Trophoblast cell (in vitro differentiated cells and primary cell): ENCODE data around the gene ERBB4.

ENCODE experiments used
- DNase-seq, 2 donors: peaks; one replicate each; pipeline ENCODE4 v3.0.0-alpha.2; 2016
- H2AFZ ChIP-seq: 2 replicates; pipeline ENCODE4 v1.6.1; 2013; ENCODE audit warnings: low read length, moderate library complexity, mild to moderate bottlenecking; ENCODE audit not compliant: insufficient read depth, poor library complexity
- H2AK5ac ChIP-seq: 2 replicates; pipeline ENCODE4 v1.6.1; 2013; ENCODE audit warnings: mild to moderate bottlenecking, low read length
- H2BK120ac ChIP-seq: 2 replicates; pipeline ENCODE4 v1.6.1; 2013; ENCODE audit warnings: low read length, mild to moderate bottlenecking, moderate library complexity; ENCODE audit not compliant: insufficient read depth, poor library complexity
- H2BK12ac ChIP-seq: 2 replicates; pipeline ENCODE4 v1.6.1; 2013; ENCODE audit warnings: mild to moderate bottlenecking, low read length, moderate library complexity
- H2BK5ac ChIP-seq: 2 replicates; pipeline ENCODE4 v1.6.1; 2013; ENCODE audit warnings: low read length, low read depth, moderate library complexity, mild to moderate bottlenecking; ENCODE audit not compliant: poor library complexity
- H3K14ac ChIP-seq: 2 replicates; pipeline ENCODE4 v1.6.1; 2013; ENCODE audit warnings: mild to moderate bottlenecking, low read length
- H3K18ac ChIP-seq: 2 replicates; pipeline ENCODE4 v1.6.1; 2013; ENCODE audit warnings: mild to moderate bottlenecking, low read length
- H3K23ac ChIP-seq: 2 replicates; pipeline ENCODE4 v1.6.1; 2013; ENCODE audit warnings: low read length
- H3K27ac ChIP-seq: 2 replicates; pipeline ENCODE4 v1.5.1; 2013; ENCODE audit warnings: low read depth, mild to moderate bottlenecking, inconsistent platforms, low read length, moderate library complexity
- H3K27me3 ChIP-seq: 2 replicates; pipeline ENCODE4 v1.6.1; 2013; ENCODE audit warnings: inconsistent platforms, mild to moderate bottlenecking, low read length, moderate library complexity; ENCODE audit not compliant: insufficient read depth
- H3K36me3 ChIP-seq, 2 experiments: 1 replicate in 1 of 2; 2 replicates in 1 of 2; pipeline ENCODE4 v1.6.1; 2013; ENCODE audit warnings: low read length in 2 of 2, mild to moderate bottlenecking in 2 of 2, moderate library complexity in 1 of 2; ENCODE audit not compliant: insufficient read depth in 2 of 2, control insufficient read depth in 1 of 2
- H3K4ac ChIP-seq: 2 replicates; pipeline ENCODE4 v1.6.1; 2013; ENCODE audit warnings: low read depth, mild to moderate bottlenecking, low read length, moderate library complexity
- H3K4me1 ChIP-seq, 2 experiments: 1 replicate in 1 of 2; 2 replicates in 1 of 2; pipeline ENCODE4 v1.6.1; 2013; ENCODE audit warnings: low read length in 2 of 2, mild to moderate bottlenecking in 2 of 2, moderate library complexity in 1 of 2; ENCODE audit not compliant: insufficient read depth in 2 of 2, control insufficient read depth in 1 of 2
- H3K4me2 ChIP-seq: 2 replicates; pipeline ENCODE4 v1.6.1; 2013; ENCODE audit warnings: inconsistent platforms, mild to moderate bottlenecking, low read length, moderate library complexity
- H3K4me3 ChIP-seq: 2 replicates; pipeline ENCODE4 v1.5.1; 2013; ENCODE audit warnings: mild to moderate bottlenecking, low read depth, low read length, inconsistent platforms
- H3K79me1 ChIP-seq: one replicate; pipeline ENCODE4 v1.6.1; 2013; ENCODE audit warnings: low read length
- H3K79me2 ChIP-seq: 2 replicates; pipeline ENCODE4 v1.6.1; 2013; ENCODE audit warnings: low read length, mild to moderate bottlenecking; ENCODE audit not compliant: control insufficient read depth, insufficient read depth, poor library complexity
- H3K9ac ChIP-seq: 2 replicates; pipeline ENCODE4 v1.6.1; 2013; ENCODE audit warnings: mild to moderate bottlenecking, low read length
- H3K9me3 ChIP-seq: 2 replicates; pipeline ENCODE4 v1.6.1; 2013; ENCODE audit warnings: low read depth, mild to moderate bottlenecking, control low read depth, inconsistent platforms, low read length; ENCODE audit not compliant: insufficient read depth
- H4K12ac ChIP-seq: 2 replicates; pipeline ENCODE4 v1.6.1; 2013; ENCODE audit warnings: low read depth, mild to moderate bottlenecking, low read length, moderate library complexity
- H4K8ac ChIP-seq: 2 replicates; pipeline ENCODE4 v1.6.1; 2013; ENCODE audit warnings: low read depth, mild to moderate bottlenecking, low read length, moderate library complexity
- H4K91ac ChIP-seq: one replicate; pipeline ENCODE4 v1.6.1; 2013; ENCODE audit warnings: low read depth, mild to moderate bottlenecking, low read length, moderate library complexity
- WGBS: extraction: QIAGEN DNeasy Blood & Tissue Kit; methylation state at CpG from one replicate; pipeline ENCODE4 v1.1.7; 2013; ENCODE audit warnings: missing lambda C conversion rate; ENCODE audit not compliant: insufficient read length, insufficient coverage; ENCODE audit errors: extremely low coverage; 5-methylcytosine and 5-hydroxymethylcytosine counted together

The ERBB4 gene

GRCh38 chr2:212288308-212288707 is 250.3 kb downstream of the ERBB4 start:
- no peak for DNase-seq
- Histone ChIP-seq H3K4me3 (no peak overlapping the region), H2BK5ac (no peak overlapping the region), H2AK5ac (no peak overlapping the region), H3K23ac (no peak overlapping the region), H3K27ac (no peak overlapping the region), H3K9ac (no peak overlapping the region), H2BK12ac (no peak overlapping the region), H3K14ac (no peak overlapping the region), H3K4ac (no peak overlapping the region), H3K9me3 (peaks cover 1% of the 10 kb centered on the region), H2AFZ (no peak overlapping the region), H4K12ac (no peak overlapping the region), H3K79me2 (no peaks in the 10 kb centered on the region), H3K27me3 (no peaks in the 10 kb centered on the region), H2BK120ac (no peak overlapping the region), H4K91ac (no peak overlapping the region), H3K79me1 (no peaks in the 10 kb centered on the region), H3K4me1 (no peaks in the 10 kb centered on the region), H3K4me2 (no peak overlapping the region), H3K18ac (no peak overlapping the region), H3K36me3 (no peaks in the 10 kb centered on the region), H4K8ac (no peak overlapping the region)
- no CpG with 5 or more reads among the region's 8 CpGs for WGBS

- Histone ChIP-seq H3K4me1 (no peaks in the 10 kb centered on the region), H2AFZ (no peak overlapping the region), H3K9ac (no peak overlapping the region), H3K36me3 (no peaks in the 10 kb centered on the region), H3K18ac (no peak overlapping the region), H3K27me3 (no peaks in the 10 kb centered on the region), H3K4me3 (no peak overlapping the region), H3K4ac (no peak overlapping the region), H3K27ac (no peak overlapping the region), H4K91ac (no peak overlapping the region), H2AK5ac (no peak overlapping the region), H3K4me2 (no peak overlapping the region), H2BK120ac (no peak overlapping the region), H3K79me2 (no peaks in the 10 kb centered on the region), H3K23ac (no peak overlapping the region), H3K79me1 (no peaks in the 10 kb centered on the region), H2BK12ac (no peak overlapping the region), H4K8ac (no peak overlapping the region), H3K9me3 (peaks cover 1% of the 10 kb centered on the region), H4K12ac (no peak overlapping the region), H3K14ac (no peak overlapping the region), H2BK5ac (no peak overlapping the region)
- no CpG with 5 or more reads among the region's 1 CpG for WGBS
- no peak for DNase-seq
Measured at GRCh38 chr2:212284166-212284565, 254.4 kb downstream of the ERBB4 start.

GRCh38 chr2:212282671-212283261 is 255.8 kb downstream of the ERBB4 start:
- no peak overlapping the region for H3K23ac ChIP-seq

GRCh38 chr2:212276813-212277212 is 261.8 kb downstream of the ERBB4 start:
- no peak for DNase-seq
- Histone ChIP-seq H3K79me2 (no peaks in the 10 kb centered on the region), H3K4me1 (no peaks in the 10 kb centered on the region), H3K27ac (no peak overlapping the region), H3K9ac (no peak overlapping the region), H2BK5ac (no peak overlapping the region), H2AFZ (no peak overlapping the region), H3K4me3 (no peak overlapping the region), H3K14ac (no peak overlapping the region), H4K8ac (no peak overlapping the region), H3K18ac (no peak overlapping the region), H3K36me3 (no peaks in the 10 kb centered on the region), H2BK12ac (no peak overlapping the region), H4K12ac (no peak overlapping the region), H3K9me3 (no peaks in the 10 kb centered on the region), H3K27me3 (no peaks in the 10 kb centered on the region), H3K4ac (no peak overlapping the region), H4K91ac (no peak overlapping the region), H2BK120ac (no peak overlapping the region), H3K79me1 (no peaks in the 10 kb centered on the region), H3K4me2 (no peak overlapping the region), H2AK5ac (no peak overlapping the region), H3K23ac (no peak overlapping the region)
- WGBS, result no CpG with 5 or more reads among the region's 3 CpGs

More at GRCh38 chr2:212282671-212283261, 255.8 kb downstream of the ERBB4 start:
- Histone ChIP-seq H4K91ac (no peak overlapping the region), H3K4me2 (no peak overlapping the region), H3K4ac (no peak overlapping the region), H3K4me1 (no peaks in the 10 kb centered on the region), H2BK120ac (no peak overlapping the region), H3K18ac (no peak overlapping the region), H2BK5ac (no peak overlapping the region), H3K14ac (no peak overlapping the region), H2AK5ac (no peak overlapping the region), H3K79me2 (no peaks in the 10 kb centered on the region), H3K9me3 (peaks cover 1% of the 10 kb centered on the region), H2AFZ (no peak overlapping the region), H3K79me1 (no peaks in the 10 kb centered on the region), H2BK12ac (no peak overlapping the region), H3K9ac (no peak overlapping the region), H4K8ac (no peak overlapping the region), H3K27me3 (no peaks in the 10 kb centered on the region), H4K12ac (no peak overlapping the region), H3K4me3 (no peak overlapping the region), H3K27ac (no peak overlapping the region), H3K36me3 (no peaks in the 10 kb centered on the region)
- WGBS, result no CpG with 5 or more reads among the region's 3 CpGs
- DNase-seq, result no peak
